Mesodermal cell (in vitro differentiated cells): ENCODE results near the gene PPP1R26.

Experiments
- H3K27ac ChIP-seq: 2 replicates; pipeline ENCODE4 v1.7.0; 2013; ENCODE audit warnings: mild to moderate bottlenecking, low read depth, low read length, moderate library complexity; ENCODE audit not compliant: severe bottlenecking
- H3K36me3 ChIP-seq: 2 replicates; pipeline ENCODE4 v1.7.1; 2013; ENCODE audit warnings: mild to moderate bottlenecking, low read length, moderate library complexity; ENCODE audit not compliant: control insufficient read depth, insufficient read depth
- H3K4me1 ChIP-seq: one replicate; pipeline ENCODE4 v1.7.1; 2013; ENCODE audit warnings: mild to moderate bottlenecking, low read length; ENCODE audit not compliant: insufficient read depth, control insufficient read depth, poor library complexity, severe bottlenecking
- H3K4me3 ChIP-seq: 2 replicates; pipeline ENCODE4 v1.7.0; 2013; ENCODE audit warnings: low read length, control low read depth, mild to moderate bottlenecking; ENCODE audit not compliant: insufficient read depth, poor library complexity, severe bottlenecking; ENCODE audit errors: extremely low read depth
- H3K9me3 ChIP-seq: 2 replicates; pipeline ENCODE4 v1.7.1; 2013; ENCODE audit warnings: mild to moderate bottlenecking, low read length, moderate library complexity; ENCODE audit not compliant: control insufficient read depth
- WGBS, 2 experiments: methylation state at CpG; one replicate each; pipeline ENCODE4 v1.1.5; 2013; ENCODE audit warnings: missing lambda C conversion rate in 2 of 2; ENCODE audit not compliant: insufficient coverage in 2 of 2; 5-methylcytosine and 5-hydroxymethylcytosine counted together

The PPP1R26 gene

GRCh38 chr9:135490166-135490870, 10.7 kb downstream of the PPP1R26 start:
- Histone ChIP-seq H3K36me3 (peaks cover 22% of the 10 kb centered on the region), H3K9me3 (no peaks in the 10 kb centered on the region), H3K27ac (no peak overlapping the region), H3K4me3 (no peak overlapping the region), H3K4me1 (peaks cover 8% of the 10 kb centered on the region)
- 92 to 93% methylated on average over 13 to 15 of the region's 16 CpGs for WGBS, 2 experiments

- H3K4me1 ChIP-seq = peaks cover 8% of the 10 kb centered on the region
- H3K36me3 ChIP-seq = peaks cover 15% of the 10 kb centered on the region
- no peaks in the 10 kb centered on the region for H3K9me3 ChIP-seq
- H3K27ac ChIP-seq = no peak overlapping the region
- no peak overlapping the region for H3K4me3 ChIP-seq
- 71 to 82% methylated on average over 9 to 11 of the region's 18 CpGs for WGBS, 2 experiments
Measured at GRCh38 chr9:135490980-135491464, 11.4 kb downstream of the PPP1R26 start.

- H3K27ac ChIP-seq = no peak overlapping the region
- 75% methylated on average over 1 of the region's 4 CpGs; no CpG with 5 or more reads in 1 of the 2 experiments for WGBS, 2 experiments
- H3K4me3 ChIP-seq = no peak overlapping the region
- H3K4me1 ChIP-seq = peaks cover 8% of the 10 kb centered on the region
- H3K9me3 ChIP-seq = no peaks in the 10 kb centered on the region
- peaks cover 9% of the 10 kb centered on the region for H3K36me3 ChIP-seq
Measured at GRCh38 chr9:135491764-135492163, 12.2 kb downstream of the PPP1R26 start.

GRCh38 chr9:135492886-135493669, 13.5 kb downstream of the PPP1R26 start:
- 93 to 96% methylated on average over 23 to 24 of the region's 27 CpGs for WGBS, 2 experiments
- Histone ChIP-seq H3K4me1 (peaks cover 8% of the 10 kb centered on the region), H3K27ac (no peak overlapping the region), H3K36me3 (peaks cover under 1% of the 10 kb centered on the region), H3K9me3 (no peaks in the 10 kb centered on the region), H3K4me3 (no peak overlapping the region)

- WGBS, 2 experiments = 90 to 92% methylated on average over 22 to 24 of the region's 30 CpGs
- H3K36me3 ChIP-seq = no peaks in the 10 kb centered on the region
- H3K9me3 ChIP-seq = no peaks in the 10 kb centered on the region
- no peak overlapping the region for H3K4me3 ChIP-seq
- H3K27ac ChIP-seq = no peak overlapping the region
- H3K4me1 ChIP-seq = peaks cover 10% of the 10 kb centered on the region
Measured at GRCh38 chr9:135494791-135495559, 15.4 kb downstream of the PPP1R26 start.

- H3K4me3 ChIP-seq = no peak overlapping the region
- H3K4me1 ChIP-seq = peaks cover 4% of the 10 kb centered on the region
- H3K36me3 ChIP-seq = peaks cover 20% of the 10 kb centered on the region
- H3K9me3 ChIP-seq = no peaks in the 10 kb centered on the region
- 89 to 92% methylated on average over 14 to 15 of the region's 15 CpGs for WGBS, 2 experiments
- H3K27ac ChIP-seq = no peak overlapping the region
Measured at GRCh38 chr9:135498381-135499126, 19.0 kb downstream of the PPP1R26 start.

GRCh38 chr9:135499326-135500070, 19.9 kb downstream of the PPP1R26 start:
- WGBS, 2 experiments = 0 to 1% methylated on average over 46 to 50 of the region's 58 CpGs
- peaks cover 4% of the 10 kb centered on the region for H3K4me1 ChIP-seq
- H3K4me3 ChIP-seq = peak overlapping the region; percentile 89
- H3K36me3 ChIP-seq = peaks cover 29% of the 10 kb centered on the region
- H3K27ac ChIP-seq = peak overlapping the region; percentile 8
- H3K9me3 ChIP-seq = no peaks in the 10 kb centered on the region

- no peaks in the 10 kb centered on the region for H3K9me3 ChIP-seq
- peaks cover 33% of the 10 kb centered on the region for H3K36me3 ChIP-seq
- peaks cover 4% of the 10 kb centered on the region for H3K4me1 ChIP-seq
- WGBS, 2 experiments = 0 to 2% methylated on average over 24 to 26 of the region's 29 CpGs
- H3K4me3 ChIP-seq = peak overlapping the region; percentile 89
- H3K27ac ChIP-seq = peak overlapping the region; percentile 8
Measured at GRCh38 chr9:135500071-135500524, 20.5 kb downstream of the PPP1R26 start.

GRCh38 chr9:135500525-135501260, 21.1 kb downstream of the PPP1R26 start, which contains the start of gene MRPS2:
MRPS2 (plus strand) TSS chr9:135500682; CDS start chr9:135500711, 29 bp downstream.
- Histone ChIP-seq H3K36me3 (peaks cover 39% of the 10 kb centered on the region), H3K9me3 (no peaks in the 10 kb centered on the region), H3K4me3 (peak within 1 kb of the TSS; percentile 89), H3K4me1 (peaks cover 4% of the 10 kb centered on the region), H3K27ac (peak within 1 kb of the TSS; percentile 49)
- WGBS, 2 experiments = 0 to 1% methylated on average over 38 to 73 of the region's 92 CpGs
